CD4-positive, alpha-beta T cell (primary cell): ENCODE results near the gene PLCG2. TPM values are rescaled to one million over a fixed set of nuclear protein-coding genes. Genes with fewer than 3 reads are reported as not detected.
A peak's percentile ranks its signal among the peaks of the same experiment; 100 is the strongest.

Experiments used
- ATAC-seq: fragments of 200-7000 bp; cut with Tn5 transposase; one replicate; pipeline ENCODE4 v1.10.0; 2022; ENCODE audit warnings: mild to moderate bottlenecking; ENCODE audit not compliant: poor library complexity
- CTCF ChIA-PET: fragments of 350-600 bp; sonication (Branson Sonifier 250); formaldehyde crosslinking; loops from one replicate; lab custom pipeline; 2021; ENCODE audit warnings: antibody characterized with exemption, inconsistent platforms; lab: Charles Lee
- POLR2A ChIA-PET: fragments of 350-600 bp; sonication (Branson Sonifier 250); formaldehyde crosslinking; loops from one replicate; lab custom pipeline; 2021; ENCODE audit warnings: antibody characterized with exemption, inconsistent platforms; lab: Charles Lee
- DNase-seq, 14 experiments: peaks; one replicate each; pipeline ENCODE4 v3.0.0-alpha.2; 2013 to 2020; ENCODE audit warnings: mixed read lengths in 2 of 14
- H3K27ac ChIP-seq, 2 donors: one replicate each; pipeline versions ENCODE4 v1.5.1 to v1.7.0; 2013; ENCODE audit warnings: low read length in 2 of 2, low read depth in 1 of 2, mild to moderate bottlenecking in 1 of 2
- H3K27me3 ChIP-seq, 2 experiments: 1 replicate in 1 of 2; 2 replicates in 1 of 2; pipeline versions ENCODE4 v1.6.1 to v1.7.0; 2013; ENCODE audit warnings: low read length in 2 of 2, control low read depth in 1 of 2, mild to moderate bottlenecking in 1 of 2, moderate library complexity in 1 of 2; ENCODE audit not compliant: insufficient read depth in 2 of 2, control insufficient read depth in 1 of 2
- H3K36me3 ChIP-seq: one replicate; pipeline ENCODE4 v1.6.1; 2013; ENCODE audit warnings: low read length, control low read depth; ENCODE audit not compliant: insufficient read depth
- H3K4me1 ChIP-seq: one replicate; pipeline ENCODE4 v1.6.1; 2013; ENCODE audit warnings: low read length, control low read depth; ENCODE audit not compliant: insufficient read depth
- H3K4me3 ChIP-seq: one replicate; pipeline ENCODE4 v1.5.1; 2013; ENCODE audit warnings: mild to moderate bottlenecking, low read length, moderate library complexity
- H3K9me3 ChIP-seq, 2 experiments: 1 replicate in 1 of 2; 2 replicates in 1 of 2; pipeline versions ENCODE4 v1.6.1 to v1.7.0; 2013; ENCODE audit warnings: low read length in 2 of 2, mild to moderate bottlenecking in 2 of 2, control low read depth in 1 of 2, moderate library complexity in 1 of 2; ENCODE audit not compliant: control insufficient read depth in 1 of 2, insufficient read depth in 1 of 2
- H3K27ac Mint-ChIP-seq: one replicate; pipeline ENCODE4 v1.8.0; 2020; ENCODE audit warnings: mixed read lengths
- H3K27me3 Mint-ChIP-seq: one replicate; pipeline ENCODE4 v1.8.0; 2021; ENCODE audit warnings: mixed read lengths
- H3K36me3 Mint-ChIP-seq: one replicate; pipeline ENCODE4 v1.8.0; 2021; ENCODE audit warnings: low read depth, mixed read lengths
- H3K4me1 Mint-ChIP-seq: one replicate; pipeline ENCODE4 v1.8.0; 2021; ENCODE audit warnings: low read depth, mixed read lengths
- H3K4me3 Mint-ChIP-seq: one replicate; pipeline ENCODE4 v1.8.0; 2020; ENCODE audit warnings: mild to moderate bottlenecking, mixed read lengths
- H3K9me3 Mint-ChIP-seq: one replicate; pipeline ENCODE4 v1.8.0; 2020; ENCODE audit warnings: mixed read lengths
- intact Hi-C, 2 experiments: fragments of 100-400 bp; cut with DNase I in 1 of 2; cut with micrococcal nuclease in 1 of 2; formaldehyde crosslinking; loops; one replicate each; pipeline versions ENCODE4 v1.15.1 to v1.9.0; 2023 to 2025; cut with DNase I, micrococcal nuclease
- total RNA-seq, 174 experiments: library from RNA in 2 of 174; stranded (reverse) in 2 of 174; gene quantifications; one replicate each; pipeline ENCODE4 v1.2.3 and lab custom pipeline; 2021 to 2026
- TF ChIP-seq, protein P1 (sequence below): fragments of 200-600 bp; IDR thresholded peaks from one replicate; pipeline ENCODE4 v1.8.0; 2022; ENCODE audit warnings: antibody characterized with exemption, mild to moderate bottlenecking

PLCG2 gene
- total RNA-seq, 2 experiments from 2014 or later, result 0.92 to 1.5 TPM

DNA sequence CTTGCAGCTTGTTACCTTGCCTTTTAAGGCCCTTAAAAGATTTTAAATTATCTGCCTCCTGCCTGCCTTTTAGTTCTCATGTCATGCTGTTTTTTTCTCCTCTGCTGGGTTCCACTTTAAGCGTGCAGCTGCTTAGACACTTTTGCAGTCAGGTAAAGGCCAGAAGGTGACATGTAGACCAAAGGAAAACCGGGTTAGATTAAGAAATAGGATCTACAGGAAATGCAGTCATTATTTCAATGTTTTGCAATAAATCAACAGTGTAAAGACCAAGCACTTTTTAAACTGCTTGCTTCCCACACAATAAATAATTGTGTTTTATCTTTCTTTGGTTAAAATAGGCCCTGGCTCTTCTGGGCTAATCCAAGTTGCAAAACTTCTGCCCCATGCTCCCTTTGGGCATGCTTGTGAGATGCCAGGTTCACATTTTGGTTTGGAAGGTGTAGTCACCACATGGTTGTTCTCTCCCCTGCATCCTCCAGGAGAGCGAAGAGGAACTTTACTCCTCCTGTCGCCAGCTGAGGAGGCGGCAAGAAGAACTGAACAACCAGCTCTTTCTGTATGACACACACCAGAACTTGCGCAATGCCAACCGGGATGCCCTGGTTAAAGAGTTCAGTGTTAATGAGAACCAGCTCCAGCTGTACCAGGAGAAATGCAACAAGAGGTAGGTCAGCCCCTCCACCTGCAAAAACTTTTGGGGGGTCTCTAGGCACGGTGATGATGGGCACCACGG, 177.3 kb downstream of the PLCG2 start:
- POLR2A ChIA-PET, result no interaction called here
- H3K9me3 ChIP-seq, result peaks cover 0 to 3% of the 10 kb centered on the region in 2 experiments
- no peaks in the 10 kb centered on the region for H3K27me3 ChIP-seq
- TF ChIP-seq, protein P1, sequence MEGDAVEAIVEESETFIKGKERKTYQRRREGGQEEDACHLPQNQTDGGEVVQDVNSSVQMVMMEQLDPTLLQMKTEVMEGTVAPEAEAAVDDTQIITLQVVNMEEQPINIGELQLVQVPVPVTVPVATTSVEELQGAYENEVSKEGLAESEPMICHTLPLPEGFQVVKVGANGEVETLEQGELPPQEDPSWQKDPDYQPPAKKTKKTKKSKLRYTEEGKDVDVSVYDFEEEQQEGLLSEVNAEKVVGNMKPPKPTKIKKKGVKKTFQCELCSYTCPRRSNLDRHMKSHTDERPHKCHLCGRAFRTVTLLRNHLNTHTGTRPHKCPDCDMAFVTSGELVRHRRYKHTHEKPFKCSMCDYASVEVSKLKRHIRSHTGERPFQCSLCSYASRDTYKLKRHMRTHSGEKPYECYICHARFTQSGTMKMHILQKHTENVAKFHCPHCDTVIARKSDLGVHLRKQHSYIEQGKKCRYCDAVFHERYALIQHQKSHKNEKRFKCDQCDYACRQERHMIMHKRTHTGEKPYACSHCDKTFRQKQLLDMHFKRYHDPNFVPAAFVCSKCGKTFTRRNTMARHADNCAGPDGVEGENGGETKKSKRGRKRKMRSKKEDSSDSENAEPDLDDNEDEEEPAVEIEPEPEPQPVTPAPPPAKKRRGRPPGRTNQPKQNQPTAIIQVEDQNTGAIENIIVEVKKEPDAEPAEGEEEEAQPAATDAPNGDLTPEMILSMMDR, result no peak
- no peaks in the 10 kb centered on the region for H3K4me1 Mint-ChIP-seq
- H3K9me3 Mint-ChIP-seq, result peaks cover 5% of the 10 kb centered on the region
- H3K4me3 ChIP-seq, result no peak overlapping the region
- DNase-seq (peak in 2 of 14 experiments; percentile 5 to 16), ATAC-seq (no peak)
- no peak overlapping the region for H3K4me3 Mint-ChIP-seq
- CTCF ChIA-PET, result no interaction called here
- H3K36me3 ChIP-seq, result no peaks in the 10 kb centered on the region
- H3K27ac Mint-ChIP-seq, result no peak overlapping the region
- no peak overlapping the region for H3K27ac ChIP-seq
- intact Hi-C loops, result no loop called here
- H3K36me3 Mint-ChIP-seq, result no peaks in the 10 kb centered on the region
- H3K4me1 ChIP-seq, result no peaks in the 10 kb centered on the region
- H3K27me3 Mint-ChIP-seq, result no peaks in the 10 kb centered on the region

DNA sequence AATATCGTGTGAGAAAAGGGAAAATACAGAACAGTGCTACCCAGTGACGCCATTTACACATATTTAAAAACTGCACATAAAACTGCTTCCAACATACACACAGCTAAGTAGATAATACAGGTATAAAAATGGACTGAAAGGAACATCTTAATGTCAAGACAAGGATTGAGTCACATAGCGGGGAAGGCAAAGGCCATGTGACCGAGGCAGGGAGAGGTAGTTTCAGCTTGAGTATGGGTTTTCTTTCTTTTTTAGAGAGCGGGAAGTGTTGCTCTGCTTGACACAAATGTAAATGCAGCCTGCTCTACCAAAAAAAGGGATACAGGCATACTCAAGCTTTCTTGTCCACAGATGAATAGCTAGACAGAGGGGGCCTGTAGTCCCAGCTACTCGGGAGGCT, 185.7 kb downstream of the PLCG2 start:
- Mint-ChIP-seq H3K4me1 (no peaks in the 10 kb centered on the region), H3K36me3 (no peaks in the 10 kb centered on the region), H3K27me3 (peaks cover 29% of the 10 kb centered on the region), H3K9me3 (peaks cover 2% of the 10 kb centered on the region), H3K4me3 (no peak overlapping the region), H3K27ac (no peak overlapping the region)
- Histone ChIP-seq H3K27me3 (peaks cover 0 to 4% of the 10 kb centered on the region in 2 experiments), H3K27ac (no peak overlapping the region), H3K4me3 (no peak overlapping the region), H3K4me1 (no peaks in the 10 kb centered on the region), H3K9me3 (peaks cover 0 to 7% of the 10 kb centered on the region in 2 experiments), H3K36me3 (no peaks in the 10 kb centered on the region)
- no peak for ATAC-seq
- TF ChIP-seq, protein P1, result no peak
- ChIA-PET CTCF (no interaction called here), POLR2A (no interaction called here)
- DNase-seq, result no peak
- intact Hi-C loops, result no loop called here

DNA sequence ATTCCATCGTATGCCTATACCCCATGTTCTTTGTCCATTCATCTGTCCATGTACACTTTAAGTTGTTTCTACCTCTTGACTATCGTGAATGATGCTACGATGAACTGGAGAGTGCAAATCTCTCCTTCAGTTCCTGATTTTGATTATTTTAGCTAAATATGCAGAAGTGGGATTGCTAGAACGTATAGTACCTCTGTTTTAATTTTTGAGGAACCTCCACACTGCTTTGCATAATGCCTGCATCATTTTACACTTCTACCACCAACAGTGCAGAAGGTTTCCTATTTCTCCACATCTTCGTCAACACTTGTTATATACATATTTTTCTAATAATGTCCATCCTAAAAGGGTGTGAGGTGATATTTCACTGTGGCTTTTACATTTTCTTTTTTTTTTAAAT, 188.3 kb downstream of the PLCG2 start:
- H3K27ac Mint-ChIP-seq, result no peak overlapping the region
- no peak overlapping the region for H3K27ac ChIP-seq
- peaks cover 0 to 4% of the 10 kb centered on the region in 2 experiments for H3K27me3 ChIP-seq
- TF ChIP-seq, protein P1, result no peak
- CTCF ChIA-PET, result no interaction called here
- no peaks in the 10 kb centered on the region for H3K36me3 Mint-ChIP-seq
- no peaks in the 10 kb centered on the region for H3K36me3 ChIP-seq
- H3K4me3 Mint-ChIP-seq, result no peak overlapping the region
- POLR2A ChIA-PET, result no interaction called here
- no peaks in the 10 kb centered on the region for H3K4me1 ChIP-seq
- ATAC-seq, result no peak
- H3K4me3 ChIP-seq, result no peak overlapping the region
- peaks cover 6% of the 10 kb centered on the region for H3K9me3 Mint-ChIP-seq
- peaks cover 10 to 12% of the 10 kb centered on the region in 2 experiments for H3K9me3 ChIP-seq
- peaks cover 29% of the 10 kb centered on the region for H3K27me3 Mint-ChIP-seq
- H3K4me1 Mint-ChIP-seq, result no peaks in the 10 kb centered on the region
- intact Hi-C loops, result no loop called here
- no peak for DNase-seq
